ENCODE measurements around the gene DUSP28.
"Not testable (repeated sequence)": the region's sequence is repeated elsewhere in the genome, so short reads cannot be mapped to it uniquely, and the experiment has no call there.

DUSP28 gene

GRCh38 chr2:240528406-240529040 lies 31.6 kb upstream of the DUSP28 start:
- DNase-seq, result no peak

GRCh38 chr2:240529344-240529999 lies 30.7 kb upstream of the DUSP28 start:
- DNase-seq, result no peak

- DNase-seq, result no peak
These were observed 30.0 kb upstream of the DUSP28 start for GRCh38 chr2:240530181-240530580.

- DNase-seq, result no peak
These were observed 29.1 kb upstream of the DUSP28 start for GRCh38 chr2:240531038-240531437.

- no peak for DNase-seq
These were observed 28.0 kb upstream of the DUSP28 start for GRCh38 chr2:240532031-240532775.

GRCh38 chr2:240538031-240538780 lies 22.0 kb upstream of the DUSP28 start:
- no peak for DNase-seq

- not testable (repeated sequence) for DNase-seq
These were observed 21.1 kb upstream of the DUSP28 start for GRCh38 chr2:240539101-240539500.

- DNase-seq, result no peak
These were observed 20.3 kb upstream of the DUSP28 start for GRCh38 chr2:240539906-240540305.

GRCh38 chr2:240551288-240551687 lies 8.9 kb upstream of the DUSP28 start:
- DNase-seq, result no peak

GRCh38 chr2:240551811-240552210 lies 8.3 kb upstream of the DUSP28 start:
- no peak for DNase-seq

GRCh38 chr2:240553956-240554480 lies 6.1 kb upstream of the DUSP28 start:
- no peak for DNase-seq

- DNase-seq, result no peak
These were observed 5.2 kb upstream of the DUSP28 start for GRCh38 chr2:240554767-240555493.

GRCh38 chr2:240555541-240556250 lies 4.5 kb upstream of the DUSP28 start:
- no peak for DNase-seq

GRCh38 chr2:240556553-240557100 lies 3.5 kb upstream of the DUSP28 start:
- DNase-seq, result peak; percentile 71 to 81

- DNase-seq, result peak in 1 of 2 experiments; percentile 46
These were observed 2.9 kb upstream of the DUSP28 start for GRCh38 chr2:240557101-240557751.

- DNase-seq, result peak; percentile 80 to 94
These were observed 2.3 kb upstream of the DUSP28 start, which contains the start of gene ANKMY1 for GRCh38 chr2:240557808-240558207. ANKMY1 (minus strand) TSS chr2:240557988; CDS start chr2:240557335, 653 bp downstream.

GRCh38 chr2:240558236-240558761 lies 1.9 kb upstream of the DUSP28 start:
- DNase-seq, result no peak

GRCh38 chr2:240559286-240559685 lies 871 bp upstream of the DUSP28 start:
- DNase-seq, result no peak

GRCh38 chr2:240560480-240561324 lies 545 bp downstream of the DUSP28 start:
- peak; percentile 94 to 99 for DNase-seq

Measured in NCI-H526 (cell line).